Measurements from ENCODE around the gene SGCA. TPM values are rescaled to one million over a fixed set of nuclear protein-coding genes. Genes with fewer than 3 reads are reported as not detected.

Gene SGCA
- total RNA-seq, 2 experiments from 2014 or later: not detected

DNA sequence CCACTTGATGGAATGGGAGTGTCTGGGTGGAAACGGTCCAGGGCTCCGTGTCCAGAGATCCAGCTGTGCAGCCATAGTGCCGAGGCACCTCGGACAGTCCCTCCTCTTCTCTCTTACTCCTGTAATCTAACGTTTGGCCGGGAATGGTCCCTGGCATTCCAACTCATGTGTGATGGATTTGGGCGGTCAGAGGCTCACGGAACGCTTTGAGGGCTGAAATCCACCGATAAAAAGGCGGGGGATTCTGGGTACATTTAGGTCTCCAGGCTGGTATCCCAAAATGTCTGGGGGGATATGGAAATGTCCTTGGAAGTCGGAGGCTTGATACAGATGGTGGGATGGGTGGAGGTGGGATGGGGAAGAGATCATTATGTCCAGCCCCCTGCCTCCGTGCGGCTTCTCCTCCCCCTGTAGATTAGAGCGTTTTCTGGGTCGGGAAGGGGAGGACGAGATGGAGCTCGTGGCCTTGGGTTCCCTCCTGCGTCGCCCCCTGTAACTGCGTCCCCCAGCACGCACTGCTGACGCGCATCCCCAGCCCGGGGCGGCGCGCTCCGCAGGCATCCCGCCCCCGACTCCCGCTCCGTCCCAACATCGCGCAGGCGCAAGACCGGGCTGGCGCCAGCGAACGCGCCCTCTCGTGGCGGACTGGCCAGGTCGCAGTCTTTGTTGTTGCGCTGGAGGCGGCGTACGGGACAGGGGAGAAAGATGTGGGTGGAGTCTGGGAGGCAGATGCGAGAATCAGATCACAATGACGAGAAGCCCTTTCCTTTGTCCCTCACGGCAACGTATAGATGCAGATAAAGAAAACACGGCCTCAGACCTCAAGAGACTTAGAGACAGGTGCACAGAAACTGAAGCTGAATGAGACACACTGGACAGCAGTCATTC lies 4.5 kb upstream of the SGCA start:
- TF ChIP-seq, protein P1, sequence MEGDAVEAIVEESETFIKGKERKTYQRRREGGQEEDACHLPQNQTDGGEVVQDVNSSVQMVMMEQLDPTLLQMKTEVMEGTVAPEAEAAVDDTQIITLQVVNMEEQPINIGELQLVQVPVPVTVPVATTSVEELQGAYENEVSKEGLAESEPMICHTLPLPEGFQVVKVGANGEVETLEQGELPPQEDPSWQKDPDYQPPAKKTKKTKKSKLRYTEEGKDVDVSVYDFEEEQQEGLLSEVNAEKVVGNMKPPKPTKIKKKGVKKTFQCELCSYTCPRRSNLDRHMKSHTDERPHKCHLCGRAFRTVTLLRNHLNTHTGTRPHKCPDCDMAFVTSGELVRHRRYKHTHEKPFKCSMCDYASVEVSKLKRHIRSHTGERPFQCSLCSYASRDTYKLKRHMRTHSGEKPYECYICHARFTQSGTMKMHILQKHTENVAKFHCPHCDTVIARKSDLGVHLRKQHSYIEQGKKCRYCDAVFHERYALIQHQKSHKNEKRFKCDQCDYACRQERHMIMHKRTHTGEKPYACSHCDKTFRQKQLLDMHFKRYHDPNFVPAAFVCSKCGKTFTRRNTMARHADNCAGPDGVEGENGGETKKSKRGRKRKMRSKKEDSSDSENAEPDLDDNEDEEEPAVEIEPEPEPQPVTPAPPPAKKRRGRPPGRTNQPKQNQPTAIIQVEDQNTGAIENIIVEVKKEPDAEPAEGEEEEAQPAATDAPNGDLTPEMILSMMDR (IDR thresholded peaks at IDR 0.05): peak; percentile 93
- peaks cover 36% of the 10 kb centered on the region for H3K4me1 ChIP-seq (ENCODE audit: insufficient read depth, low read length)
- ChIA-PET POLR2A (interaction anchor here (0.7 to 2.8 kb wide), 9 partner anchors 9 to 67 kb away, joined by 3 to 22 read pairs (median 4); partner anchors contain the start of gene PPP1R9B), CTCF (interaction anchor here (0.9 to 2.5 kb wide), 13 partner anchors 9 to 111 kb away, joined by 3 to 26 read pairs (median 7); partner anchors contain the start of gene PPP1R9B)
- H3K27ac ChIP-seq (ENCODE audit: low read depth in 1 of 2, low read length in 2 of 2): no peak overlapping the region
- ATAC-seq (ENCODE audit: poor library complexity) (peak; percentile 94), DNase-seq (peak; percentile 88 to 97 (median 93))
- peak overlapping the region; percentile 76 for H3K4me3 ChIP-seq (ENCODE audit: low read length)
- H3K36me3 ChIP-seq (ENCODE audit: insufficient read depth, low read length): no peaks in the 10 kb centered on the region
- intact Hi-C loops (cut with DNase I, micrococcal nuclease): loop anchor here (1.0 to 2.0 kb wide), 4 partner anchors 10 to 66 kb away; partner anchors contain the start of gene PDK2 (in 1 of the 2)
- Mint-ChIP-seq H3K27ac (peak overlapping the region; percentile 70), H3K27me3 (no peaks in the 10 kb centered on the region), H3K4me1 (ENCODE audit: low read depth) (peaks cover 44% of the 10 kb centered on the region), H3K9me3 (no peaks in the 10 kb centered on the region), H3K4me3 (peak overlapping the region; percentile 59), H3K36me3 (ENCODE audit: low read depth) (no peaks in the 10 kb centered on the region)
- no peaks in the 10 kb centered on the region for H3K27me3 ChIP-seq (ENCODE audit: control insufficient read depth in 1 of 2, insufficient read depth in 2 of 2, low read length in 2 of 2)
- no peaks in the 10 kb centered on the region for H3K9me3 ChIP-seq (ENCODE audit: control insufficient read depth in 1 of 2, insufficient read depth in 1 of 2, low read length in 2 of 2)

DNA sequence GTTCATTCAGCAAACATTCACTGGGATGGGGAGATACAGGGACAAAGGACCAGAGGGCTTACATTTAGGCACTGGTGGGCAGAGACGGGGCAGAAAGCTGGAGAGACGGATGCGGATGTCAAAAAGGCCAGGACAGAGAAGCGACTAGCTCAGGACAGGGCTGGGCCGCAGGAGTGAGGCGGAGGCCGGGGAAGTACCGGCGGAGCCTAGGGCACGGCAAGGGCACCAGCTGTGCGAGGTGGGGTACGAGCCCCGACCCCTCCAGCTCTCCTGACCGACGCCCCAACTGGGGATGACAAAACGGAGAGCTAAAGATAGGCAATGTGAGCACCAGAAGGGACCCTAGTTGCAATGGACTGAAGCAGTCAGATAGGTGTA lies 3.9 kb upstream of the SGCA start:
- H3K9me3 Mint-ChIP-seq: no peaks in the 10 kb centered on the region
- TF ChIP-seq, protein P1 (IDR thresholded peaks at IDR 0.05): no peak

DNA sequence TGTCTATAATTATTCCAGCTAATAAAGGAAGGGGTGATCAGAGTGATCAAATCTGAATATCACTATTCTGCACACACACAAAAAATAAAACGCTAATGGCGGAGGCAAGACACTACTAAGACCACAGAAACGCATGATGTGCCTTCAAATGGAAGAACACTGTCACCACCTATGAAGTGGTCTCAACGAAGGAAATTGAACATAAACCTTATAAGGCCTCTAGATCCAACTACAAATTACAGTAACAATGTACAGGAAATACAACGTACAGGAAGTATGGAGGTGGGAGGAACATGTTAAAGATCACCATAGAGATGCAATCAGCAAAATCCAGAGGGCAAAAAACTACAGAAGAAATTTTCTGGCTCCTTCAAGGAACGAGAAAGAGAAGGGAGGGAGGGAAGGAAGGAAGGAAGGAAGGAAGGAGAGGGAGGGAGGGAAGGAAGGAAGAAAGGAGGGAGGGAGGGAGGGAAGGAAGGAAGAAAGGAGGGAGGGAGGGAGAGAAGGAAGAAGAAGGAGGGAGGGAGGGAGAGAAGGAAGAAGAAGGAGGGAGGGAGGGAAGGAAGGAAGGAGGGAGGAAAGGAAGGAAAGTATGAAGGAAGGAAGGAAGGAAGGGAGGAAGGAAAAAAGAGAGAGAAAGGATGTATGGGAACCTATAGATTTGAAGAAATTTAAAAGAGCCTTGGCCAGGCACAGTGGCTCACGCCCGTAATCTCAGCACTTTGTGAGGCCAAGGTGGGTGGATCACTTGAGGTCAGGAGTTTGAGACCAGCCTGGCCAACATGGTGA lies 3.1 kb upstream of the SGCA start:
- H3K9me3 Mint-ChIP-seq: no peaks in the 10 kb centered on the region
- ChIA-PET CTCF (interaction anchor here (0.9 to 2.5 kb wide), 10 partner anchors 11 to 75 kb away, joined by 3 to 26 read pairs (median 9); partner anchors contain the start of gene PPP1R9B), POLR2A (interaction anchor here (0.7 to 2.8 kb wide), 9 partner anchors 11 to 68 kb away, joined by 3 to 22 read pairs (median 4); partner anchors contain the start of gene PPP1R9B)
- peaks cover 30% of the 10 kb centered on the region for H3K4me1 ChIP-seq (ENCODE audit: insufficient read depth, low read length)
- DNase-seq: peak in 1 of 14 experiments; percentile 36
- peaks cover 43% of the 10 kb centered on the region for H3K4me1 Mint-ChIP-seq (ENCODE audit: low read depth)
- no peaks in the 10 kb centered on the region for H3K36me3 ChIP-seq (ENCODE audit: insufficient read depth, low read length)
- no peaks in the 10 kb centered on the region for H3K27me3 ChIP-seq (ENCODE audit: control insufficient read depth in 1 of 2, insufficient read depth in 2 of 2, low read length in 2 of 2)
- no peak overlapping the region for H3K27ac ChIP-seq (ENCODE audit: low read depth in 1 of 2, low read length in 2 of 2)
- H3K27ac Mint-ChIP-seq: peak overlapping the region; percentile 63
- intact Hi-C loops (cut with DNase I, micrococcal nuclease): no loop called here
- peak overlapping the region; percentile 68 for H3K4me3 Mint-ChIP-seq
- H3K36me3 Mint-ChIP-seq (ENCODE audit: low read depth): no peaks in the 10 kb centered on the region
- TF ChIP-seq, protein P1 (IDR thresholded peaks at IDR 0.05): no peak
- H3K27me3 Mint-ChIP-seq: no peaks in the 10 kb centered on the region
- H3K4me3 ChIP-seq (ENCODE audit: low read length): no peak overlapping the region
- H3K9me3 ChIP-seq (ENCODE audit: control insufficient read depth in 1 of 2, insufficient read depth in 1 of 2, low read length in 2 of 2): no peaks in the 10 kb centered on the region
- ATAC-seq (ENCODE audit: poor library complexity): peak; percentile 23

More for the DNA sequence above, 3.9 kb upstream of the SGCA start:
- intact Hi-C loops (cut with DNase I, micrococcal nuclease): loop anchor here (1.0 to 2.0 kb wide), 4 partner anchors 11 to 67 kb away; partner anchors contain the start of gene PDK2 (in 1 of the 2)
- Mint-ChIP-seq H3K27me3 (no peaks in the 10 kb centered on the region), H3K36me3 (ENCODE audit: low read depth) (no peaks in the 10 kb centered on the region), H3K4me3 (peak overlapping the region; percentile 59), H3K4me1 (ENCODE audit: low read depth) (peaks cover 44% of the 10 kb centered on the region), H3K27ac (peak overlapping the region; percentile 70)
- Histone ChIP-seq H3K27ac (ENCODE audit: low read depth in 1 of 2, low read length in 2 of 2) (no peak overlapping the region), H3K4me3 (ENCODE audit: low read length) (peak overlapping the region; percentile 76), H3K9me3 (ENCODE audit: control insufficient read depth in 1 of 2, insufficient read depth in 1 of 2, low read length in 2 of 2) (no peaks in the 10 kb centered on the region), H3K27me3 (ENCODE audit: control insufficient read depth in 1 of 2, insufficient read depth in 2 of 2, low read length in 2 of 2) (no peaks in the 10 kb centered on the region), H3K4me1 (ENCODE audit: insufficient read depth, low read length) (peaks cover 36% of the 10 kb centered on the region), H3K36me3 (ENCODE audit: insufficient read depth, low read length) (no peaks in the 10 kb centered on the region)
- DNase-seq (no peak), ATAC-seq (ENCODE audit: poor library complexity) (no peak)
- ChIA-PET POLR2A (interaction anchor here (0.7 to 2.8 kb wide), 8 partner anchors 10 to 68 kb away, joined by 3 to 22 read pairs (median 4); partner anchors contain the start of gene PPP1R9B), CTCF (interaction anchor here (0.9 to 2.5 kb wide), 14 partner anchors 8 to 110 kb away, joined by 3 to 26 read pairs (median 6); partner anchors contain the start of gene PPP1R9B)

Measured in CD4-positive, alpha-beta T cell (primary cell).